SU-DHL-6 (cell line): ENCODE data around the gene FOSL2.

Experiments
- H2AFZ ChIP-seq: fragments of 200-600 bp; sonication (generic); 2 replicates; pipeline ENCODE4 v1.6.1; 2014; ENCODE audit warnings: low read depth, mild to moderate bottlenecking, moderate library complexity, mixed read lengths, antibody characterized with exemption, low read length; ENCODE audit not compliant: severe bottlenecking
- H3F3A ChIP-seq: fragments of 200-600 bp; shearing (Covaris generic); 2 replicates; pipeline ENCODE4 v1.6.0; 2016; ENCODE audit warnings: antibody characterized with exemption, mild to moderate bottlenecking; ENCODE audit not compliant: insufficient read depth
- H3K27ac ChIP-seq: fragments of 200-600 bp; sonication (generic); 2 replicates; pipeline ENCODE4 v1.5.1; 2016; ENCODE audit warnings: low read depth, mild to moderate bottlenecking, low read length, moderate library complexity, mixed read lengths
- H3K27me3 ChIP-seq: fragments of 200-600 bp; sonication (generic), shearing (Covaris generic); 2 replicates; pipeline ENCODE4 v1.6.0; 2014; ENCODE audit warnings: mild to moderate bottlenecking, low read length
- H3K36me3 ChIP-seq: fragments of 200-600 bp; sonication (generic); 2 replicates; pipeline ENCODE4 v1.6.1; 2014; ENCODE audit warnings: mild to moderate bottlenecking, low read length, mixed read lengths
- H3K4me2 ChIP-seq: fragments of 300-600, 200-600 bp; shearing (Covaris generic), sonication (generic); 2 replicates; pipeline ENCODE4 v1.6.0; 2014; ENCODE audit warnings: low read length, low read depth, mild to moderate bottlenecking; ENCODE audit not compliant: poor library complexity, severe bottlenecking
- H3K4me3 ChIP-seq: fragments of 200-600 bp; sonication (generic); 2 replicates; pipeline ENCODE4 v1.5.1; 2014; ENCODE audit warnings: antibody characterized with exemption, low read length, mild to moderate bottlenecking, mixed read lengths; ENCODE audit not compliant: insufficient read depth, poor library complexity, severe bottlenecking
- H3K79me2 ChIP-seq: fragments of 200-600 bp; sonication (generic); 2 replicates; pipeline ENCODE4 v1.6.1; 2014; ENCODE audit warnings: mild to moderate bottlenecking, low read length, moderate library complexity; ENCODE audit not compliant: insufficient read depth
- H3K9ac ChIP-seq: fragments of 200-600 bp; sonication (generic); 2 replicates; pipeline ENCODE4 v1.7.0; 2014; ENCODE audit warnings: mild to moderate bottlenecking, low read length
- H3K9me2 ChIP-seq: fragments of 200-600 bp; sonication (generic); replicated peaks from 2 replicates; pipeline ENCODE4 v1.6.1; 2014; ENCODE audit warnings: low read length; ENCODE audit not compliant: insufficient read depth
- H3K9me3 ChIP-seq: fragments of 200-600 bp; sonication (generic); 2 replicates; pipeline ENCODE4 v1.6.1; 2014; ENCODE audit warnings: low read length, mixed read lengths; ENCODE audit not compliant: insufficient read depth
- H4K20me1 ChIP-seq: fragments of 200-600 bp; sonication (generic); 2 replicates; pipeline ENCODE4 v1.6.1; 2014; ENCODE audit warnings: low read depth, mild to moderate bottlenecking, antibody characterized with exemption, low read length, moderate library complexity, mixed read lengths
- CTCF ChIP-seq: fragments of 200-600 bp; sonication (generic); IDR thresholded peaks from one replicate; pipeline ENCODE4 v1.5.1; 2017; ENCODE audit warnings: antibody characterized with exemption, mild to moderate bottlenecking, low read length, moderate library complexity; ENCODE audit not compliant: insufficient read depth, poor library complexity, severe bottlenecking
- EZH2phosphoT487 ChIP-seq: fragments of 200-600 bp; sonication (generic), shearing (Covaris generic); conservative IDR thresholded peaks from 2 replicates; pipeline ENCODE4 v1.6.1; 2018; ENCODE audit warnings: mild to moderate bottlenecking, antibody characterized with exemption, low read length, moderate library complexity, mixed read lengths

The FOSL2 gene

GRCh38 chr2:28434600-28434989 is 41.9 kb downstream of the FOSL2 start:
- no peaks in the 10 kb centered on the region for H3K9me3 ChIP-seq
- H4K20me1 ChIP-seq: no peaks in the 10 kb centered on the region
- no peak for TF ChIP-seq EZH2phosphoT487
- TF ChIP-seq CTCF: no peak
- H3K9me2 ChIP-seq: no peaks in the 10 kb centered on the region
- H2AFZ ChIP-seq: no peak overlapping the region
- H3K36me3 ChIP-seq: no peaks in the 10 kb centered on the region
- H3K79me2 ChIP-seq: no peaks in the 10 kb centered on the region
- no peak overlapping the region for H3K4me3 ChIP-seq
- H3K9ac ChIP-seq: no peak overlapping the region
- H3F3A ChIP-seq: no peaks in the 10 kb centered on the region
- no peak overlapping the region for H3K4me2 ChIP-seq
- no peaks in the 10 kb centered on the region for H3K27me3 ChIP-seq
- no peak overlapping the region for H3K27ac ChIP-seq

DNA sequence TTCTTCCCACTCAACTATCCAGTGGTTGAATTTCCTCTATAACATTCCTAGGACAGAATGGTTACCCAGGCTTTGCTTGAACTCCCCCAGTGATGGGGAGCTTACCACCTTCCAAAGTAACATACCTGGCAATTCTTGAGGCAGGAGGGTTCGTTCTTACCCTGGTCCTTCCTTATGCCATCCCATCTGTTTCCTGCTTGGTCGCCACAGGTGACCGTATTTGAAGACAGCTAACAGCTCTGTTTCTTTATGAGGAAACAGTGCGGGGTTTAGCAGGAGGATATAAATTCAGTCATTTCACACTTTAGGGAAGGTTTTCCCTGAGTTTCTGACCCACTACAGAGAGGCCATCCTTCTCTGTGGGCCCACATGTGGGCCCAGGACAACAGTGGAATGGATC is 42.6 kb downstream of the FOSL2 start:
- H3K9me2 ChIP-seq: no peaks in the 10 kb centered on the region
- no peak overlapping the region for H3K27ac ChIP-seq
- H3K27me3 ChIP-seq: no peaks in the 10 kb centered on the region
- H3K9ac ChIP-seq: no peak overlapping the region
- H3F3A ChIP-seq: no peaks in the 10 kb centered on the region
- H3K79me2 ChIP-seq: no peaks in the 10 kb centered on the region
- H4K20me1 ChIP-seq: no peaks in the 10 kb centered on the region
- no peak overlapping the region for H2AFZ ChIP-seq
- TF ChIP-seq EZH2phosphoT487: no peak
- TF ChIP-seq CTCF: no peak
- H3K36me3 ChIP-seq: no peaks in the 10 kb centered on the region
- no peak overlapping the region for H3K4me2 ChIP-seq
- no peaks in the 10 kb centered on the region for H3K9me3 ChIP-seq
- H3K4me3 ChIP-seq: no peak overlapping the region

GRCh38 chr2:28435814-28436351 is 43.2 kb downstream of the FOSL2 start:
- no peaks in the 10 kb centered on the region for H3K9me2 ChIP-seq
- no peaks in the 10 kb centered on the region for H3K79me2 ChIP-seq
- no peaks in the 10 kb centered on the region for H3K36me3 ChIP-seq
- no peak overlapping the region for H3K4me2 ChIP-seq
- H3K27me3 ChIP-seq: no peaks in the 10 kb centered on the region
- no peak overlapping the region for H3K4me3 ChIP-seq
- H3K9me3 ChIP-seq: no peaks in the 10 kb centered on the region
- no peaks in the 10 kb centered on the region for H3F3A ChIP-seq
- H3K27ac ChIP-seq: no peak overlapping the region
- TF ChIP-seq CTCF: no peak
- TF ChIP-seq EZH2phosphoT487: no peak
- H4K20me1 ChIP-seq: no peaks in the 10 kb centered on the region
- no peak overlapping the region for H3K9ac ChIP-seq
- H2AFZ ChIP-seq: no peak overlapping the region
